CD14-positive monocyte (primary cell): ENCODE results near the gene NPNT. TPM values are rescaled to one million over a fixed set of nuclear protein-coding genes. Genes with fewer than 3 reads are reported as not detected.

Experiments
- DNase-seq, 3 donors: peaks; one replicate each; pipeline ENCODE4 v3.0.0-alpha.2; 2011 to 2022
- H2AFZ ChIP-seq: 2 replicates; pipeline ENCODE4 v1.6.0; 2012; ENCODE audit warnings: mild to moderate bottlenecking, low read depth, low read length, inconsistent platforms; ENCODE audit not compliant: insufficient read depth, poor library complexity, severe bottlenecking
- H3K27ac ChIP-seq, 2 donors: 1 replicate in 1 of 2; 2 replicates in 1 of 2; pipeline ENCODE4 v1.5.1; 2012 to 2013; ENCODE audit warnings: low read length in 2 of 2, control low read depth in 1 of 2, inconsistent platforms in 1 of 2, low read depth in 1 of 2, mild to moderate bottlenecking in 1 of 2
- H3K27me3 ChIP-seq, 2 donors: one replicate each; pipeline versions ENCODE4 v1.6.0 to v1.6.1; 2011 to 2013; ENCODE audit warnings: low read length in 2 of 2; ENCODE audit not compliant: control insufficient read depth in 2 of 2, insufficient read depth in 2 of 2
- H3K36me3 ChIP-seq, 2 donors: replicated peaks in 1 of 2; 1 replicate in 1 of 2; 2 replicates in 1 of 2; pipeline versions ENCODE4 v1.5.1 to v1.6.1; 2012 to 2013; ENCODE audit warnings: low read length in 2 of 2, control low read depth in 1 of 2, inconsistent platforms in 1 of 2, mild to moderate bottlenecking in 1 of 2; ENCODE audit not compliant: insufficient read depth in 2 of 2, control insufficient read depth in 1 of 2
- H3K4me1 ChIP-seq, 2 donors: 1 replicate in 1 of 2; 2 replicates in 1 of 2; pipeline versions ENCODE4 v1.5.1 to v1.6.1; 2012 to 2013; ENCODE audit warnings: low read length in 2 of 2, control low read depth in 1 of 2, inconsistent platforms in 1 of 2, mild to moderate bottlenecking in 1 of 2, moderate library complexity in 1 of 2; ENCODE audit not compliant: insufficient read depth in 2 of 2, control insufficient read depth in 1 of 2
- H3K4me2 ChIP-seq: replicated peaks from 2 replicates; pipeline ENCODE3; 2012; ENCODE audit warnings: low read length, moderate library complexity, mild to moderate bottlenecking; ENCODE audit not compliant: poor library complexity, severe bottlenecking; ENCODE audit errors: extremely low read depth
- H3K4me3 ChIP-seq, 3 experiments: fragments of 200-600 bp in 1 of 3; sonication (generic) in 1 of 3; replicated peaks in 1 of 3; 1 replicate in 2 of 3; 2 replicates in 1 of 3; pipeline ENCODE4 v1.5.1; 2011 to 2013; ENCODE audit warnings: low read length in 3 of 3, mild to moderate bottlenecking in 3 of 3, control low read depth in 2 of 3, low read depth in 2 of 3, inconsistent platforms in 1 of 3, moderate library complexity in 1 of 3
- H3K79me2 ChIP-seq: 2 replicates; pipeline ENCODE4 v1.6.0; 2012; ENCODE audit warnings: mild to moderate bottlenecking, control low read depth, inconsistent platforms, low read length, moderate library complexity; ENCODE audit not compliant: insufficient read depth
- H3K9ac ChIP-seq: 2 replicates; pipeline ENCODE4 v1.6.0; 2017; ENCODE audit warnings: low read length, mild to moderate bottlenecking; ENCODE audit not compliant: insufficient read depth, poor library complexity, severe bottlenecking
- H3K9me3 ChIP-seq, 2 donors: replicated peaks in 1 of 2; 1 replicate in 1 of 2; 2 replicates in 1 of 2; pipeline versions ENCODE4 v1.5.1 to v1.6.1; 2012 to 2013; ENCODE audit warnings: low read length in 2 of 2, control low read depth in 1 of 2; ENCODE audit not compliant: control insufficient read depth in 1 of 2, insufficient read depth in 1 of 2
- H4K20me1 ChIP-seq: 2 replicates; pipeline ENCODE4 v1.6.0; 2012; ENCODE audit warnings: mild to moderate bottlenecking, low read length, control low read depth, moderate library complexity; ENCODE audit not compliant: insufficient read depth
- H3K27ac Mint-ChIP-seq, 7 donors: one replicate each; pipeline ENCODE4 v1.8.0; 2020; ENCODE audit warnings: mild to moderate bottlenecking in 7 of 7, mixed read lengths in 7 of 7, moderate library complexity in 6 of 7, inconsistent platforms in 2 of 7
- H3K27me3 Mint-ChIP-seq, 3 donors: one replicate each; pipeline ENCODE4 v1.8.0; 2021 to 2022; ENCODE audit warnings: low read depth in 3 of 3, mild to moderate bottlenecking in 3 of 3, mixed read lengths in 3 of 3, moderate library complexity in 3 of 3, inconsistent platforms in 1 of 3
- H3K36me3 Mint-ChIP-seq, 2 donors: one replicate each; pipeline ENCODE4 v1.8.0; 2020; ENCODE audit warnings: mixed read lengths in 2 of 2, inconsistent platforms in 1 of 2, mild to moderate bottlenecking in 1 of 2
- H3K4me1 Mint-ChIP-seq: one replicate; pipeline ENCODE4 v1.8.0; 2020; ENCODE audit warnings: mild to moderate bottlenecking, mixed read lengths
- H3K4me3 Mint-ChIP-seq, 2 donors: one replicate each; pipeline ENCODE4 v1.8.0; 2020; ENCODE audit warnings: mild to moderate bottlenecking in 2 of 2, mixed read lengths in 2 of 2, moderate library complexity in 1 of 2
- H3K9me3 Mint-ChIP-seq, 7 donors: one replicate each; pipeline ENCODE4 v1.8.0; 2020 to 2022; ENCODE audit warnings: mixed read lengths in 7 of 7, mild to moderate bottlenecking in 6 of 7, moderate library complexity in 6 of 7, inconsistent platforms in 2 of 7
- CTCF ChIP-seq: fragments of 200-600 bp; IDR thresholded peaks from one replicate; pipeline ENCODE4 v1.8.0; 2022; ENCODE audit warnings: antibody characterized with exemption, mild to moderate bottlenecking
- WGBS: methylation state at CpG from one replicate; pipeline ENCODE4 v1.1.5; 2013; ENCODE audit warnings: missing lambda C conversion rate; ENCODE audit not compliant: insufficient coverage; 5-methylcytosine and 5-hydroxymethylcytosine counted together
- intact Hi-C, 2 donors: fragments of 100-400 bp; cut with micrococcal nuclease; formaldehyde crosslinking; loops; one replicate each; pipeline versions ENCODE4 v1.15.0 to v1.15.1; 2023
- polyA plus RNA-seq, 3 donors: library from polyadenylated mRNA; depleted of rRNA in 1 of 3; unstranded in 2 of 3; stranded (reverse) in 1 of 3; fragments of 300-500 nt in 2 of 3; fragments of >200 nt in 1 of 3; fragmentation: Illumina TruSeq in 2 of 3; gene quantifications; 1 replicate in 2 of 3; 2 replicates in 1 of 3; pipeline ENCODE4 v1.2.3, GENCODE V29; 2012 to 2021

NPNT gene
- polyA plus RNA-seq, 3 donors = not detected

- no peak overlapping the region for H3K4me3 Mint-ChIP-seq
- H3K36me3 Mint-ChIP-seq = no peaks in the 10 kb centered on the region
- H3K27ac Mint-ChIP-seq = no peak overlapping the region
- H3K4me1 Mint-ChIP-seq = no peaks in the 10 kb centered on the region
- Histone ChIP-seq H3K27me3 (no peaks in the 10 kb centered on the region), H3K9me3 (no peaks in the 10 kb centered on the region), H3K27ac (no peak overlapping the region), H3K9ac (no peak overlapping the region), H3K36me3 (no peaks in the 10 kb centered on the region), H3K4me1 (no peaks in the 10 kb centered on the region), H3K4me2 (no peak overlapping the region), H3K79me2 (no peaks in the 10 kb centered on the region), H4K20me1 (no peaks in the 10 kb centered on the region), H2AFZ (no peak overlapping the region), H3K4me3 (no peak overlapping the region)
- H3K9me3 Mint-ChIP-seq = peaks cover 0 to 4% (median 0%) of the 10 kb centered on the region in 7 donors
- intact Hi-C loops = no loop called here
- no peak for TF ChIP-seq CTCF
- WGBS = 50% methylated on average over 1 of the region's 4 CpGs
- H3K27me3 Mint-ChIP-seq = peaks cover 0 to 2% (median 1%) of the 10 kb centered on the region in 3 donors
- DNase-seq = no peak
These were observed 75.8 kb downstream of the NPNT start for GRCh38 chr4:105971036-105971435.

DNA sequence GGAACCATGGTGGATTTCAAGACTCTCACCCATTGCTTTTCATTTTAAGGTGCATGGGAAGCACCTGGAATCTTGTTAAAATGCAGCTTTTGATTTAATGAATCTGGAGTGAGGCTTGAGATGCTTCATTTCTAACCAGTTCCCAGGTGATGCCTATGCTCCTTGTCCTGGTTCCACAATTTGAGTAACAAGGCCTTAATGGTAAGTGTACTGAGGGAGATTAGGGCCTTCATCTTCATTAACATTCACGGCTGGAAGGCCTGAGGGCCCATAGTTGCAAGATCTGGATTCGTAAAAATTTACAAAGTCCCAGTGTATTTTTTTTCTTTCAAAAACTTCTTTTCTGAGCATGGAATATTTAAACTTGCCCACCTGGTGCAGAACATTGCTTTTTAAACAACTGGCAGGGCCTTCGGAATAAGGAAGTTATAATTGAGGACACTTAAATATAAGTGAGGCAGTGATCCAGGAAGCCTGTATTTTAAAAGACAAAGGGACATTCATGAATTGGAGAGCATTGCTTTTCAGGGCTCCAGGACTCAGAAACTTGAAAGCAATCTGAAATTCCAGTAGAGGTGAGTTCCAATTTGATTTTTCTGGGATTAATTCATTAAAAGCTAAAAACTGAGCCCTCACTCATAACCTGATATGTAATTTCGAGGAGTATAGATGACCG, 77.8 kb downstream of the NPNT start:
- no peak overlapping the region for H3K4me3 ChIP-seq
- no peaks in the 10 kb centered on the region for H3K9me3 ChIP-seq
- H2AFZ ChIP-seq = no peak overlapping the region
- H3K79me2 ChIP-seq = no peaks in the 10 kb centered on the region
- intact Hi-C loops = no loop called here
- H3K4me3 Mint-ChIP-seq = no peak overlapping the region
- no peaks in the 10 kb centered on the region for H3K4me1 ChIP-seq
- no peak overlapping the region for H3K4me2 ChIP-seq
- no peaks in the 10 kb centered on the region for H3K4me1 Mint-ChIP-seq
- H3K27ac ChIP-seq = no peak overlapping the region
- no peaks in the 10 kb centered on the region for H3K36me3 ChIP-seq
- H3K9me3 Mint-ChIP-seq = peaks cover 0 to 4% (median 0%) of the 10 kb centered on the region in 7 donors
- WGBS = 93% methylated on average over 3 of the region's 5 CpGs
- H3K27me3 ChIP-seq = no peaks in the 10 kb centered on the region
- no peak for DNase-seq
- H3K9ac ChIP-seq = no peak overlapping the region
- H3K27me3 Mint-ChIP-seq = peaks cover 0 to 2% (median 1%) of the 10 kb centered on the region in 3 donors
- TF ChIP-seq CTCF = no peak
- H3K27ac Mint-ChIP-seq = no peak overlapping the region
- no peaks in the 10 kb centered on the region for H4K20me1 ChIP-seq
- H3K36me3 Mint-ChIP-seq = no peaks in the 10 kb centered on the region
